NCI-H748 (cell line): Measurements from ENCODE around the gene CPNE9.

Experiments
- DNase-seq: peaks from one replicate; lab custom pipeline; 2025; ENCODE audit not compliant: unreplicated experiment; lab: John Stamatoyannopoulos, UW

CPNE9 gene

DNA sequence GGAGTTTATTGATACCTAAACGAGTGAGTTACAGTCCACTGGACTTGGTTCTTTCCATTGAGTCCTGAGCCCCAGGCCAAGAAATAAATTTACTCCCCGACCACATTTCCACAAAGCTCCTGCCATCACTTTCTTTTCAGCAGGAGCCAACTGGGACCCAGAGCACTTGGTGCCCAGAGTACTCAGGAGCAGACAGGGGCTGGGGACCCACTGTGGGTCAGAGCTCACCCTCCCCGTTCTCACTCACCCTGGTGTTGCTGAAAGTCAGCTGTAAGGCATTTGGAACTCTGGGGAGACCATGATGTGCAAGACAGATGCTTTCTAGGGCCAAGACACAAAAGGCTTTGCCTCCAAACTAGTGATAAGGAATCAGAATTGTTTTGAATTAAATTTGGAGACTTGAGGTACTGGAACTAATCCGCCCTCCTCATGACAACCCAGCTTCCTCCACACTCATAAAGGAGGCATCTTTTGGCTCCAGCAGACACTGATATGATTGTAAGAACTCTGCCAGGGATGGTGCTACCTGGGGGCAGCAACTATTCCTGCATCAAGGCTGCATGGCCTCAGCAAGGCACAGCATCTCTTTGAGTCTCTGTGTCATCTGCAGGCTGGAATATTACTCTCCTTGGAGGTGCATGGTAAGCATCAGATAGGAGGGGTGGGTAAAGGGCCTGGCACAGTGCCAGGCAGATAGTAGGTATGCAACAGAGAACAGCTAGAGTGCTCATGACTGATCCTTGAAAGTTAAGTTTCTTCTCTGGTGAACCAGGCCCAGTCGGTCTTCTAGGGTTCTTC is 73.5 kb downstream of the CPNE9 start:
- no peak for DNase-seq

DNA sequence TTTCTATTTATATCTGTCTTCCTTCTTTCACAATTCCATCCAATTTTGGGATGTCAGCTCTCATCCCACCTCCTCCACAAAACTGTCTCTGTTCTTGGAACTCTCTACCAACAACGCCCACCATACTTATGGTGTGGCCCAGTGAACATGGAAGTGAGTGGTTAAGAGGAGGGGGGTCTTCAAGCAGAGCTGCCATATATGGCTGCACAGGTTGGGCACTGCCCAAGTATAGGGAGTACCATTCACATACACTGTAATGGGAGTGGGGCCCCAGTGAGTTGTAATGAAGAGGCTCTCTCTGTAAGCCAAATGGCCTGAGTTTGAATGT is 74.0 kb downstream of the CPNE9 start:
- DNase-seq = no peak

DNA sequence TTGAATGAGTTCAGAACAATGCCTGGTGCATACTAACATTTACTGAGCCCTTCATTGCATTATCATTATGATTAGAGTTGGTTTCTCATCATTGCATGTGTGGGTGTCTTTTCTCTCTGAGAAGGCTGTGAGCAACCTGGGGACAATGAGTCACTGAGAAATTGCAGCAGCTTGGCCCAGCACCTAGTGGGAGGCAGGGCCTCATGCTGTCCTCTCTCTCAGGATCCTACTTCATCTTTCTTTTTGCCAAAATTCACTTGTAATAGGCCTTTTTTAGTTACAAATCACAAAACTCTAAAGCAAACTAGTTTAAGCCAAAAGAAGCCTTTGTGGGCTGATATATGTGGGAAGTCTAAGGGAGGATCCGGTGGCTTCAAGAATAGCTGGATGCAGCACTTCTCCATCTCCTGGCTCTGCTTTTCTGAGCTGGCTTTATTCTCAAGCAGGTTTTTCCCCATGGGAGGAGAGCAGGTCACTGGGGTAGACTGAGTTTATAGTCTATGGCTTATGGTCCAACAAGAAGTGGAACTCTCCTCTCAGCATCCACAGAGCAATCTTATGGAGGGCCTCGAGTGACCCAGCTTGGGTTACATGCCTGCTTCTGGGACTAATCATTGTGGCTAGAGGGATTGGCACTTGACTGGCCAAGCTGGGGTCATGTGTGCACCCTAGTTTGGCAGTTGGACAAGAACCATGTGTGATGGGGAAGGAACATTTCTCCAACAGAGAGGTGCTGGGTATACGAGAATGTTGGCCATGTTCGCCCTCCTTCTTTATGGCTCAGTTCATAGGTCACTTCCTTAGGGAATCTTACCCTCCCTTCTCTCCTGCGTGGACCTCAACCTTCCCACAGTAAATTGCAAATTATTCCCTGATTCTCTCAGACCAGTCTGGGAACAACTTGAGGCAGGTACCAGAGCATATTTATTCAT is 74.8 kb downstream of the CPNE9 start:
- DNase-seq = no peak

DNA sequence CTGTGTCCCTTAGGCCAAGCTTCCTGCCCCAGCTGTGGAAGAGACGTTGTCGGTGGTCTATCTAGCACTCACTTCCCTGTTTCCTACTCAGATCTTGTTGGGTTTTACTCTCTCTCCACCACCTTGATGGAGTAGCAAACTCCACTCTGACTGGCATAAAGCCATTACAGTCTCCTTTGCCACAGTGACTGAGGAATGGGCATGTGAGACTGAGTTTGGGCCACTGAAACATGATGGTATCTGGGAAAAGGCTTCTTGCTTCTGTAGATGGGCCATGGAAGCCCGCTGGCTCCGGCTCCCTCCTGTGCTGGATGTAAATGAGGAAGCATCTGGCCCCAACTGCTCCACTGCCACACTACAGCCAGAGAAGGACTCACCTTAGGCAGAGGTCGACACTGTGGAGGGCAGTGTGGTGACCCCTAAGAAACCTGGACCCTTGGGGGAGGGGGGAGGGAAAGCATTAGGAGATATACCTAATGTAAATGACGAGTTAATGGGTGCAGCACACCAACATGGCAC is 75.5 kb downstream of the CPNE9 start:
- no peak for DNase-seq
